Measurements from ENCODE around the gene PRPF39.

DNA sequence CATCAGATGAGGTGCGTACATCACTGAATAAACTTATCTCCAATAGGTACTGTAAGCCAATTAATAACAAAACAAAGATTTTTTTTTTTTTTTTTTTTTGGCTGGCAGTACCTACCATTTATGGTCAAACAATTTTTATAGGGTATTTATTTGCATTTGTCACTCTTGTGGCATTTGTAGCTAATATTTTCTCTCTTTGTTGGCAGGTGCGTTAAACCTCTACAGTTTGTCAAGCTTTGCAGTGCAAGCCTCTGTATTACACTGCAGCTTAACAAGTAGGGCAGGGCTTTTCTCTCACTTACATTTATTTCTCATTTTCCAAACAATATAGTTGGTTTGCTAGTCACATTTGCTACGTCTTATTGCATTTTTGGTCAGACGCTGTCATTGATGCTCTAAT is 12.3 kb downstream of the PRPF39 start:
- TF ChIP-seq, protein P1, sequence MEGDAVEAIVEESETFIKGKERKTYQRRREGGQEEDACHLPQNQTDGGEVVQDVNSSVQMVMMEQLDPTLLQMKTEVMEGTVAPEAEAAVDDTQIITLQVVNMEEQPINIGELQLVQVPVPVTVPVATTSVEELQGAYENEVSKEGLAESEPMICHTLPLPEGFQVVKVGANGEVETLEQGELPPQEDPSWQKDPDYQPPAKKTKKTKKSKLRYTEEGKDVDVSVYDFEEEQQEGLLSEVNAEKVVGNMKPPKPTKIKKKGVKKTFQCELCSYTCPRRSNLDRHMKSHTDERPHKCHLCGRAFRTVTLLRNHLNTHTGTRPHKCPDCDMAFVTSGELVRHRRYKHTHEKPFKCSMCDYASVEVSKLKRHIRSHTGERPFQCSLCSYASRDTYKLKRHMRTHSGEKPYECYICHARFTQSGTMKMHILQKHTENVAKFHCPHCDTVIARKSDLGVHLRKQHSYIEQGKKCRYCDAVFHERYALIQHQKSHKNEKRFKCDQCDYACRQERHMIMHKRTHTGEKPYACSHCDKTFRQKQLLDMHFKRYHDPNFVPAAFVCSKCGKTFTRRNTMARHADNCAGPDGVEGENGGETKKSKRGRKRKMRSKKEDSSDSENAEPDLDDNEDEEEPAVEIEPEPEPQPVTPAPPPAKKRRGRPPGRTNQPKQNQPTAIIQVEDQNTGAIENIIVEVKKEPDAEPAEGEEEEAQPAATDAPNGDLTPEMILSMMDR (IDR thresholded peaks at IDR 0.05; ENCODE audit: low read depth, low read length, missing input control) = no peak
- no peak for TF ChIP-seq GABPA (IDR thresholded peaks at IDR 0.05 in 1 of 2, conservative IDR thresholded peaks at IDR 0.05 in 1 of 2)
- TF ChIP-seq RAD21 (IDR thresholded peaks at IDR 0.05) = no peak
- no peak for TF ChIP-seq SP1 (IDR thresholded peaks at IDR 0.05)
- TF ChIP-seq TAF1 (conservative IDR thresholded peaks at IDR 0.05) = no peak
- no peak for TF ChIP-seq ZBTB33 (IDR thresholded peaks at IDR 0.05)
- no peak for TF ChIP-seq REST (IDR thresholded peaks at IDR 0.05)
- TF ChIP-seq, protein P2, sequence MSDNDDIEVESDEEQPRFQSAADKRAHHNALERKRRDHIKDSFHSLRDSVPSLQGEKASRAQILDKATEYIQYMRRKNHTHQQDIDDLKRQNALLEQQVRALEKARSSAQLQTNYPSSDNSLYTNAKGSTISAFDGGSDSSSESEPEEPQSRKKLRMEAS (IDR thresholded peaks at IDR 0.05) = no peak
- no peak for TF ChIP-seq JUND (IDR thresholded peaks at IDR 0.05)
- TF ChIP-seq ATF3 (IDR thresholded peaks at IDR 0.05) = no peak
- no peak for TF ChIP-seq HNF4G (IDR thresholded peaks at IDR 0.05)
- TF ChIP-seq FOXA2 (IDR thresholded peaks at IDR 0.05) = no peak

Measured in liver (tissue), 3 donors.